ENCODE measurements around the gene RHCE.
"Not testable (repeated sequence)": the region's sequence is repeated elsewhere in the genome, so short reads cannot be mapped to it uniquely, and the experiment has no call there.

The RHCE gene

GRCh38 chr1:25420715-25421114, at the start of gene RHCE:
RHCE (minus strand) TSS chr1:25420825; CDS start chr1:25420786, 39 bp downstream.
- DNase-seq, result not testable (repeated sequence)

DNA sequence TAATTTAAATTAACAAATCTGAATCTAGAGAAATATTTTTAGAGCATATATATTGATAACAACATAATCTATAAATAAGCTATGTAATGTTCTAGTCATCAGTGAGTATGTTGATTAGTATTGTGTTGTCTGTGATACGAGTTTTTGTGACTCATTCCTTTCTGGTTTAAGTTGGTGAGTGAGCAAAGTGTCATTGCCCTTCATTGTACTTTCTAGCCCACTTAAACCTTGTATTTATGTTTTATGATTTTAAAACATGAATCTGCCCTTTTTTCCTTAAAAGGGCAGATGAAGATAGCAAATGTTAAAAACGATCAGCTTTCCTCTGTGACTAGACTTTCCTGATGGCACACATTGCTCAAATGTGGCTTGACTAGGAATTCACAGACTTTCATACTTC, 48.6 kb upstream of the RHCE start:
- DNase-seq, result no peak

DNA sequence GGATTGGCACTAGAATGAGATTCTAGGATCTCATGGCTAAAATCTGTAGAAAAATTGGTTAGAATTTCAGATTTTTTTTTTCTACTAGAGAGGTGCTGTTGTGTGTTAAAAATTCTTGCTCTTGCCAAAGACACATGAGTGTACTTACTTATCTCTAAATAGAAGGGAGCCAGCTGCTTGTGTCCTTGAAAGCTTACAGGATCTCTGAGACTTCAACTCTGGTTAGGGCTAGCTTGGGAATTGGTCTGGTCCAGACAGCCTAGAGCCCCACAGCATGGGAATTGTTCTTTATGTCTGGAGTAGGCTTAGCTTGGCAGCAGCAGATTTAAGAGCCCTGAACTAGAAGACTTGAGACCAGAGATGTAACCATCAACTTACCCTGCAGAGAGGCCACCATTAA, 47.4 kb upstream of the RHCE start:
- no peak for DNase-seq

DNA sequence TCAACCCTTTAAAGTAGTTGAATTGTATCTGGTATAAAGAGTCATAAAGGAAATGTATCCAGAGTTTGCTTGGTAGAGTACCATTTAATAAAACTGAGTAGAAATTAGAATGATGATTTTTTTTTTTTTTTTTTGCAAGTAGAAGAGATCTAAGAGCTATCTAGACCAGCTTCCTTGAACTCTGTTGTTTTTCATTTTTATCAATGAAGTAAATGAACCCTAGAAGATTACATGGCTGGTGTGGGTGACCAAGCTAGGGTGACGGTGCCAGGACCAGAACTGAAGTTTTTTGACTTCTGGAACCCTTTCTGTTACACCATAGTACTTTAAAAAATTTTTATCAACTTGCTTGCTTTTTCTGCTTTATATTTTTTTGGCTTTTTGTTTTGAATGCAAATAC, 47.0 kb upstream of the RHCE start:
- no peak for DNase-seq

DNA sequence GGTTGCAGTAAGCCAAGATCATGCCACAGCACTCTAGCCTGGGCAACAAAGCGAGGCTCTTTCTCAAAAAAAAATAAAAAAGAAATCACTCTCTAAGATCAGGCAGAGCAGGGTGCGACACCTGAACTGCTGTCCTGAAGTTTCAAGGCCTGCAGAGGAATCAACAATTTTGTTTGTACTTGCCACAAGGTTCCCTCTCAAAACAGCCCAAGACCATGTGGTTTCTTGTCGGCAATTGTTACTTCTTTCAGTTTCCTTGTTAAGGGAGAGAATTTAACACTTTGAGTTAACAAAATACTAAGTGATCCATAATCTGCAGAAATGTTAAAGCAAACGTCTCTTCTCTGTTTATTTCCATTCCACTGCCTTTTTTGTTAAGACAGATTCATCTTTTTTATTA, 46.6 kb upstream of the RHCE start:
- no peak for DNase-seq

- DNase-seq, result no peak
These were observed 42.1 kb upstream of the RHCE start for GRCh38 chr1:25462732-25463131.

- no peak for DNase-seq
These were observed 41.2 kb upstream of the RHCE start for GRCh38 chr1:25461849-25462248.

DNA sequence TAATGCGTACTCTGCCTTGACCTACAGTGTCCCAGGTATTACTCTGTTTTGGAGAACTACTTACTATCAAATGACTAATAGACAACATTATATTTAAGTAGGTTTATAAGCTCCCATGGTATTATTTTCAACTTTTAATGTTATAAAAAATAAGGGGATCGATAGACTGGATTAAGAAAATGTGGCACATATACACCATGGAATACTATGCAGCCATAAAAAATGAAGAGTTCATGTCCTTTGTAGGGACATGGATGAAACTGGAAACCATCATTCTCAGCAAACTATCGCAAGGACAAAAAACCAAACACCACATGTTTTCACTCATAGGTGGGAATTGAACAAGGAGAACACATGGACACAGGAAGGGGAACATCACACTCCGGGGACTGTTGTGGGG, 40.2 kb upstream of the RHCE start:
- not testable (repeated sequence) for DNase-seq

DNA sequence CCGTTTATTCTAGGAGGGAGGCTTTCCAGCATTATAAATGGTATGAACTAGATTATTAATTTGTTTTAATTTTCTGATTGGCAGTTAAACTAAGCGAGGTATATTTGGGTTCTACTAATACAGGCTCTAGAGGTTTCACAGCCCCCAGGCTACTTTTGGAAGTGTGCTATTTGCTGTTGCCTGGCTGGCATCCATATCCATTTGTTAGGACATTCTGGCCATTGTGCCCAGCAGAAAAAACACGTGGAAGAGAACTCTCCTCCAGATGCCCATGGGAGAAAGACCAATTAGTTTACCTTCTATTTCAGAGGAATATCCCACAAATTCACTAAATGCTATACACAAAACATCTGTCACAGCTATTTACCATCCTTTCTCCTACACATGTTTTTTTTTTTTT, 39.4 kb upstream of the RHCE start:
- no peak for DNase-seq

DNA sequence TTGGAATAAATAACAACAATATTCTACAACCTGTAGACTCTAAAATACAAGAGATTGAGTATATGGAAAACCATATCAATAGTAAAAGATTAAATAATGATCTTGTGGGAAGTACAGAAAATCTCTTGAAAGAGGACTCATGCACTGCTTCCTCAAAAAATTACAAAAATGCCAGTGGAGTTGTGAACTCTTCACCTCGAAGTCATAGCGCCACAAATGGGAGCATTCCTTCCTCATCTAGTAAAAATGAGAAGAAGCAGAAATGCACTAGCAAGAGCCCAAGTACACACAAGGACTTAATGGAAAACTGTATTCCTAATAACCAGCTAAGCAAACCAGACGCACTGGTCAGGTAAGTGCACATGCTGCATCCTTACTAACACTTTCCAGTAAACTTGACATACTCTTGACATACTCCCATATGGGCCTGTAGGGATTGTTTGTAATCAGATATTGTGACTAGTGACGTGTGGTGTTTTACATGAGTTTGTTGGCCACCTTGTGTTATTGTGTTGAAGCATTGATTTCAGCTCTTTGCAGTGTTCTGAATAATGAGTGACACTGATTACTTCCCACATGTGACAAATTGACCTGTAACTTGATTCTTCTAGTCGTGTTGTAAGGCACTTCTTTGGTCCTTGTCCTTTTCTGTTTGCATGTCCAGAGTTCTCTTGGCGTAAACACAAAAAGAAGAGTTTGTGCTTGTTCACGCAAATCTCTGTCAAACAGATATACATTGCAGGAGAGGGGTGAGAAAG, 38.1 kb upstream of the RHCE start:
- DNase-seq, result no peak

DNA sequence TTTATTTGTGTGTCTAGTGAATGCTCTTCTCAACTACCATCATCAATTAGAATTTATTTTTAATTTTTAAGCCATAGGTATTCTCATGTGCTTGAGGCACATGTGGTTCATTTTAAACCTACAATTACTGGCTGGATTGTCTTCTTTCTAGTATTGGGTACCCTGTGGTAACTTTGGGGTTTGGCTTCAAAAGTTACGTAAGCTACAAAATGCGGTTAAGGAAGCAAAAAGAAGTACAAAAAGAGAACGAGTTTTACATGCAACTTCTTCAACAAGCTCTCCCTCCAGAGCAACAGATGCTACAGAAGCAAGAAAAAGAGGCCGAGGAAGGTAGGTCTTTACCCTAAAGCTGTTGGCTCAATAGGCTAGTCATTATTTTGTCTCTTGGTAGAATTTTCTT, 35.9 kb upstream of the RHCE start:
- DNase-seq, result no peak

DNA sequence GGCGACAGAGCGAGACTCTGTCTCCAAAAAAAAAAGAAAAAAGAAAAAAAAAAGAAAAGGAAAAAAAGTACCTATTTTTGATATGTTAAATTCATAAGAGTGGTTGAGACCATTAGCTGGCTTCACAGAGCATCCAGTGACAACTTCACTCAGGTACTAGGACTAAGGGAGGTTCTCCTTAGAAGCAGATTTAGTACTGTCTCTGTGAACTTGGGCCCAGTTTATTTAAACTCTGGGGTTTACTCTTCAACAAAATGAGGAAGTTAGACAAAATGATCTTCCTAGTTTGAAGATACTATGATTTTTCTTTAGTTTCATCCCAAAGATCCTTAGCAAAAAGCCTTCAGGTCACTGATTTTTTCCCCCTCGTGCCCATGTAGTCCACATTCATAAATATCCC, 31.3 kb upstream of the RHCE start:
- DNase-seq, result no peak

DNA sequence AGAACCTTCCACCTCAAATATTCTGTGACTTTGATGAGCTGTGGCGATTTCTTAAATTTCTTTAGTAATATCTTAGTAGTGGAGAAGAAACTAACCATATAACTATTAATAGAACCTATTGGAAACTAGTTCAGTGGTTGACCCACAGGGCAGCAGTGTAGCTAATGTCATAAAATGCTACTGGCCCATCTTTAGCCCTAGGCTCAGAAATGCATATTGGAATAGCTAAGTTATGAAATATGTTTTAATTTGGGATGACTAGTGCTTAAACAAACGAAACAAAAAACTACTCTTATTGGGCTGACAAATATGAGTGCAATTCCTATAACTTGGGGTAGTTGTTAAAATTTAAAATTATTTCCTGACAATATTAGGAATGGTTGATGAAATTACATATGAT, 30.3 kb upstream of the RHCE start:
- no peak for DNase-seq

- no peak for DNase-seq
These were observed 26.9 kb upstream of the RHCE start for GRCh38 chr1:25447547-25447946.

DNA sequence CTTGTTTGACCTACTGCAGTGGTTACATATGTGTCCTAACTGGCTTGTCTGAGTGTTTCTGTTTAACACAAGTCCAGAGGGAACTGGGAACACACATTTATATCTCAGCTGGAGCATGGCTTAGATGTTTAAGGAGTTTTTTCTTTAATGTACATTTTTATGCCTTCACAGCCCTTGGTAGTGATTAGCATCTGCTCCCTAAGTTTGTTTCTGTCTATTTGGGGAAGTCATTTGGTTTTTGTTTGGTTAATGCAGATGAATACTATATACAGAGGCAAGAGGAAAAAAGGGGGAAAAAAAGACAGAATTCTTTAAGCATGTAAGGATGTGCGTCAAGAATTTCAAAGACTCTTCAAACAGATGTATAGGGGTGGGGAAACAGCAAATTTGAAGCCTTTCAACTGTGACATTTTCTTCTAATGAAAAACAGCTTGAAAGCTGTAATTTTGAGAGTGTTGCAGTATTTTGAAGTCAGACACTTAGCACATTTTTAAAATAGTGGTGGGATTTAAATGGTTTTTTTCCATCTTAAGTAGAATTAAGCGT, 25.4 kb upstream of the RHCE start:
- no peak for DNase-seq

DNA sequence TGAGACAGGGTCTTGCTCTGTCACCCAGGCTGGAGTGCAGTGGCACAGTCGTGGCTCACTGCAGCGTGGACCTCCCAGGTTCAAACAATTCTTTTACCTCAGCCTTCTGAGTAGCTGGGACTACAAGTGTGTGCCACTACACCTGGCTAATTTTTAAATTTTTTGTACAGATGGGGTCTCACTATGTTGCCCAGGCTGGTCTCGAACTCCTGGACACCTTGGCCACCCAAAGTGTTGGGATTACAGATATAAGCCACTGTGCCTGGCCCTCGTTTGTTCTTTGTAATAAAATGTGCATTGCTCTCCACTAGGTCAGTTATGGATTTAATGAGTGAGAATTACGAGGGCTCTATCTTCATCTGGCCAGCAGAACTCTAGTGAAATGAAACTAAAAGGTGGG, 24.0 kb upstream of the RHCE start:
- DNase-seq, result not testable (repeated sequence)

- no peak for DNase-seq
These were observed 22.5 kb upstream of the RHCE start for GRCh38 chr1:25443030-25443699.

GRCh38 chr1:25442178-25442577, 21.6 kb upstream of the RHCE start:
- no peak for DNase-seq

- DNase-seq, result no peak
These were observed 18.7 kb upstream of the RHCE start for GRCh38 chr1:25439287-25439686.

DNA sequence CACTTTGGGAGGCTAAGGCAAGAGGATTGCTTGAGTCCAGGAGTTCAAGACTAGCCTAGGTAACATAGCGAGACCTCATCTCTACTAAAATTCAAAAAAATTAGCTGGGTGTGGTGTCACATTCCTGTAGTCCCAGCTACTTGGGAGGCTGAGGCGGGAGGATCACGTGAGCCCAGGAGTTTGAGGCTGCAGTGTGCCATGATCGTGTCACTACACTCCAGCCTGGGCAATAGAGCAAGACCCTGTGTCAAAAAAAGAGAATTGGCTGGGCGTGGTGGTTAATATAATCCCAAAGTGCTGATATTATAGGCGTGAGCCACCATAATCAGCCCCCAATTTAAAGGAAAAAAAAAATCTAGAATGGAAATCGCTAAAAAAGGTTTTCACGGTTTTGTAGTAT, 17.0 kb upstream of the RHCE start:
- no peak for DNase-seq

GRCh38 chr1:25435397-25436108, 14.9 kb upstream of the RHCE start:
- DNase-seq, result no peak

GRCh38 chr1:25433389-25434186, 13.0 kb upstream of the RHCE start:
- DNase-seq, result no peak
